DND-41 (cell line): ENCODE measurements around the gene ATP6V0D1.

Experiments used
- ATAC-seq: fragments of 200-7000 bp; cut with Tn5 transposase; 3 replicates; pipeline ENCODE4 v1.9.1; 2021; ENCODE audit warnings: low read depth; ENCODE audit not compliant: insufficient read depth
- DNase-seq: peaks from one replicate; pipeline ENCODE4 v3.0.0-alpha.2; 2020
- H2AFZ ChIP-seq: 2 replicates; pipeline ENCODE4 v1.6.0; 2012; ENCODE audit warnings: low read depth, low read length
- H3K27ac ChIP-seq: 2 replicates; pipeline ENCODE4 v1.5.1; 2012; ENCODE audit warnings: low read length, inconsistent platforms
- H3K27me3 ChIP-seq: fragments of 200-600 bp; sonication (generic); 2 replicates; pipeline ENCODE4 v1.6.0; 2012; ENCODE audit warnings: low read length, mild to moderate bottlenecking, inconsistent platforms; ENCODE audit not compliant: insufficient read depth, poor library complexity
- H3K36me3 ChIP-seq: 2 replicates; pipeline ENCODE4 v1.5.1; 2012; ENCODE audit warnings: low read length, inconsistent platforms; ENCODE audit not compliant: insufficient read depth
- H3K4me1 ChIP-seq: 2 replicates; pipeline ENCODE4 v1.5.1; 2012; ENCODE audit warnings: mild to moderate bottlenecking, low read length; ENCODE audit not compliant: insufficient read depth
- H3K4me2 ChIP-seq: 2 replicates; pipeline ENCODE4 v1.6.0; 2012; ENCODE audit warnings: mild to moderate bottlenecking, moderate library complexity, low read length, inconsistent platforms; ENCODE audit not compliant: insufficient read depth
- H3K4me3 ChIP-seq, 2 experiments: fragments of 200-600 bp in 1 of 2; shearing (Covaris generic) in 1 of 2; 2 replicates each; pipeline ENCODE4 v1.5.1; 2012 to 2016; ENCODE audit warnings: inconsistent platforms in 2 of 2, low read length in 2 of 2, mild to moderate bottlenecking in 2 of 2, low read depth in 1 of 2, moderate library complexity in 1 of 2
- H3K79me2 ChIP-seq: 2 replicates; pipeline ENCODE4 v1.6.0; 2012; ENCODE audit warnings: low read length, inconsistent platforms; ENCODE audit not compliant: insufficient read depth
- H3K9ac ChIP-seq: 2 replicates; pipeline ENCODE4 v1.6.0; 2012; ENCODE audit warnings: low read depth, mild to moderate bottlenecking, inconsistent platforms, low read length, moderate library complexity
- H3K9me3 ChIP-seq: 2 replicates; pipeline ENCODE4 v1.5.1; 2012; ENCODE audit warnings: low read length, moderate library complexity, mild to moderate bottlenecking, inconsistent platforms; ENCODE audit not compliant: insufficient read depth, severe bottlenecking
- H4K20me1 ChIP-seq: 2 replicates; pipeline ENCODE4 v1.6.0; 2012; ENCODE audit warnings: low read length; ENCODE audit not compliant: insufficient read depth
- EZH2 ChIP-seq: IDR thresholded peaks from 3 replicates; pipeline ENCODE4 v1.6.1; 2012; ENCODE audit warnings: borderline replicate concordance, low read depth, mild to moderate bottlenecking, moderate library complexity, low read length, inconsistent platforms; ENCODE audit not compliant: severe bottlenecking
- TF ChIP-seq, protein P1 (sequence below): IDR thresholded peaks from 2 replicates; pipeline ENCODE4 v1.5.1; 2012; ENCODE audit warnings: borderline replicate concordance, low read length, moderate library complexity, mild to moderate bottlenecking; ENCODE audit not compliant: poor library complexity, severe bottlenecking; ENCODE audit errors: extremely low read depth

Gene ATP6V0D1

DNA sequence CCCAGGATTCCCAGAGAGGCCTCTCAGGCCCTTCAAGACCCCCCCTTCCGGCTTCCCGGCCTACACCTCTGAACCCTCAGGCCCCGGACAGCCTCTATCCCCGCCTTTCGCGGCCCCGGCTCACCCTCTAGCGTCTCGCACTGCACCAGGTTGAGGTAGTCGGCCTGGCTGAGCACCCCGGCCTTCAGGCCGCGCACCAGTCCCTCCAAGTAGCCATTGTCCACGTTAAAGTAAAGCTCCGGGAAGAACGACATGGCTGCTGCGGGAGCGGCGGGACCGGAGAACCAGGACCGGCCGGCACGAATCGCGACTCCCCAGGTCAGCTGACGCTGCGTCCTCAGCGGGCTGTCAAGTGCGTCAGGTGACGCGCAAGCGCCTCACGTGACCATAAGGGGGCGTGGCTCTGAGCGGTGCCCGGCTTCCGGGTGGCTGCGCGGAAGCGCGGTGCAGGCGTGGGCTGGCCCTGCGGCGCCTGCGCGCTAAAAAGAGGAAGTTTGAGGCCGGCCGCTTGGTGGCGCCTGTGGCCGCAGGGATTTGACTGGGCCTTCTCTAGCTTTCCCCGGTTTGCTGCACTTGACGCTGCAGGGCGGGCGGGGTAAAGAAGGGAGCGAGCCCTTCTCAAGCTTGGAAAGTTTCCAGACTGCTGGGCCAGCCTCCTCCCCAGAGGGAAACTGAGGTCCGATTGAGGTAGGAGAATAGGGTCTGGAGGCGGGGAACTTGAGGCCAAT lies at the start of gene ATP6V0D1:
Gene ATP6V0D1 (minus strand): TSS at position 325 of the 728 bp plus-strand sequence. CDS start 71 bp downstream, at position 254.
- Histone ChIP-seq H2AFZ (peak within 1 kb of the TSS; percentile 97), H4K20me1 (0 out of 2 replicates have a peak, but pooled peaks cover 3% of the 10 kb centered on the region), H3K9me3 (no peaks in the 10 kb centered on the region), H3K36me3 (peaks cover 22% of the 10 kb centered on the region), H3K4me3 (peak within 1 kb of the TSS; percentile 92 to 97), H3K27ac (peak within 1 kb of the TSS; percentile 98), H3K4me2 (peak within 1 kb of the TSS; percentile 98), H3K27me3 (no peaks in the 10 kb centered on the region), H3K9ac (peak within 1 kb of the TSS; percentile 89), H3K79me2 (peaks cover 74% of the 10 kb centered on the region), H3K4me1 (peaks cover 41% of the 10 kb centered on the region)
- peak; percentile 93 for ATAC-seq
- DNase-seq, result peak; percentile 99
- TF ChIP-seq, protein P1, sequence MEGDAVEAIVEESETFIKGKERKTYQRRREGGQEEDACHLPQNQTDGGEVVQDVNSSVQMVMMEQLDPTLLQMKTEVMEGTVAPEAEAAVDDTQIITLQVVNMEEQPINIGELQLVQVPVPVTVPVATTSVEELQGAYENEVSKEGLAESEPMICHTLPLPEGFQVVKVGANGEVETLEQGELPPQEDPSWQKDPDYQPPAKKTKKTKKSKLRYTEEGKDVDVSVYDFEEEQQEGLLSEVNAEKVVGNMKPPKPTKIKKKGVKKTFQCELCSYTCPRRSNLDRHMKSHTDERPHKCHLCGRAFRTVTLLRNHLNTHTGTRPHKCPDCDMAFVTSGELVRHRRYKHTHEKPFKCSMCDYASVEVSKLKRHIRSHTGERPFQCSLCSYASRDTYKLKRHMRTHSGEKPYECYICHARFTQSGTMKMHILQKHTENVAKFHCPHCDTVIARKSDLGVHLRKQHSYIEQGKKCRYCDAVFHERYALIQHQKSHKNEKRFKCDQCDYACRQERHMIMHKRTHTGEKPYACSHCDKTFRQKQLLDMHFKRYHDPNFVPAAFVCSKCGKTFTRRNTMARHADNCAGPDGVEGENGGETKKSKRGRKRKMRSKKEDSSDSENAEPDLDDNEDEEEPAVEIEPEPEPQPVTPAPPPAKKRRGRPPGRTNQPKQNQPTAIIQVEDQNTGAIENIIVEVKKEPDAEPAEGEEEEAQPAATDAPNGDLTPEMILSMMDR, result peak; percentile 93
- no peak for TF ChIP-seq EZH2

- H3K27me3 ChIP-seq, result no peaks in the 10 kb centered on the region
- H3K36me3 ChIP-seq, result no peaks in the 10 kb centered on the region
- no peak overlapping the region for H3K27ac ChIP-seq
- peak overlapping the region in 1 of 2 experiments; percentile 67; a peak in 2 of 4 replicates for H3K4me3 ChIP-seq
- TF ChIP-seq EZH2, result no peak
- TF ChIP-seq, protein P1, result no peak
- DNase-seq, result no peak
- ATAC-seq, result no peak
- peaks cover 14% of the 10 kb centered on the region for H3K79me2 ChIP-seq
- no peak overlapping the region for H2AFZ ChIP-seq
- peaks cover 15% of the 10 kb centered on the region for H4K20me1 ChIP-seq
- peak overlapping the region; percentile 78; the same call in 1 of the 2 replicates for H3K9ac ChIP-seq
- H3K9me3 ChIP-seq, result no peaks in the 10 kb centered on the region
- peak overlapping the region; percentile 90 for H3K4me2 ChIP-seq
- H3K4me1 ChIP-seq, result peaks cover 36% of the 10 kb centered on the region
Measured at GRCh38 chr16:67530013-67530939, 49.3 kb upstream of the ATP6V0D1 start.

GRCh38 chr16:67529582-67530012 lies 48.6 kb upstream of the ATP6V0D1 start:
- Histone ChIP-seq H3K9me3 (no peaks in the 10 kb centered on the region), H2AFZ (peak overlapping the region; percentile 77; the same call in 1 of the 2 replicates), H3K27me3 (no peaks in the 10 kb centered on the region), H3K4me2 (peak overlapping the region; percentile 90), H4K20me1 (peaks cover 12% of the 10 kb centered on the region; the same call in 1 of the 2 replicates), H3K4me1 (peaks cover 36% of the 10 kb centered on the region), H3K4me3 (peak overlapping the region; percentile 52 to 67; a peak in 3 of 4 replicates), H3K9ac (peak overlapping the region; percentile 78), H3K79me2 (peaks cover 12% of the 10 kb centered on the region), H3K36me3 (no peaks in the 10 kb centered on the region), H3K27ac (peak overlapping the region; percentile 58; the same call in 1 of the 2 replicates)
- DNase-seq, result no peak
- TF ChIP-seq, protein P1, result no peak
- no peak for TF ChIP-seq EZH2
- ATAC-seq, result no peak
